ENCODE data around the gene LRIT2.

Gene LRIT2

DNA sequence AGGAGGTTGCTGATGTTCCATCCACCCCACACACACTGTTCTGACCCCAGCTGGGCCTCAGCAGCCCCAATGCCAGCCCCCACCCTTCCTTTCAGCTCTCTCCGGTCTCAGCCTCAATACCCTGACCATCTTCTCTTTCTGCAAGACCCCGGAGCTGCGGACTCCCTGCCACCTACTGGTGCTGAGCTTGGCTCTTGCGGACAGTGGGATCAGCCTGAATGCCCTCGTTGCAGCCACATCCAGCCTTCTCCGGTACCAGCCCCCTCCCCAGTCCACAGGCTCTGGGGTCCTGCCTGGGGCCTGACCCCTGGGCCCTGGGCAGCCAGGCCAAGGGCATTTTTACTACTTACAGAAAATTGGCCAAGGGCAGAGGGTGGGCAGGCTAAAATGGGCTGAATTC, 22.2 kb upstream of the LRIT2 start:
- DNase-seq (ENCODE audit: low read depth, low spot score) = no peak
- Histone ChIP-seq H3K27ac (no peak overlapping the region), H3K4me3 (no peak overlapping the region), H3K36me3 (ENCODE audit: insufficient read depth, low read length) (no peaks in the 10 kb centered on the region), H3K9me3 (ENCODE audit: low read depth, low read length) (no peaks in the 10 kb centered on the region), H3K9ac (ENCODE audit: insufficient read length) (no peak overlapping the region)
- TF ChIP-seq POLR2AphosphoS5 (IDR thresholded peaks at IDR 0.05; ENCODE audit: borderline replicate concordance, low read depth, low read length) (no peak), EZH2 (IDR thresholded peaks at IDR 0.05) (no peak), FOXP2 (optimal IDR thresholded peaks at IDR 0.05; ENCODE audit: control extremely low read depth, extremely low read length, insufficient read depth) (no peak)

DNA sequence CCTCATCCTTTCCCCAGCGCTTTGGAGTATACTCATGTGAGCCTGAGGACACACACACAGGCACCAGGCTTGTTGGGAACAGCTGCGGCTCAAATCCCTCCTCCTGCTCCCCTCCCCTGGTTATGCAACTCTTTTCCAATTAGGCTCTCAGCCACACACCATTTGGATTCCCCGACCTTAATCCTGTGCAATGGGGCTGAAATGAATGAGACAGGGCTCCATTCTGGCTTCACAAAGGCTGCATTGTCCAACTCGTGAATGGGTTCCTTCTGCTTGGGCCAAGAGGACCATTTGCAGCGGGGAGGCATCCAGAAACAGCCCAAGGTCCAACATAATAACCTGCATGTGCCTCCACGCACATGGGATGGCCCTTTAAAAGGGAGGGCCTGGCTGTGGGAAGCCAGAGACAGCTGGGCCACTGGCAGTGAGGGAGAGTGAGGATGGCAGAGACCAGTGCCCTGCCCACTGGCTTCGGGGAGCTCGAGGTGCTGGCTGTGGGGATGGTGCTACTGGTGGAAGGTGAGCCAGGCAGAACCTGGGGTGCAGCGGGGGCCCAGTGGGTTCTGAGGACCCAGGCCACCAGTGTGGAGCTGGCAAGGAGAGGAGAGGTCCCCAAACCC, 19.4 kb upstream of the LRIT2 start, which contains the start of gene RGR:
Gene RGR, plus strand, starts transcription at position 403 of the 620 bp plus-strand sequence. Its CDS starts 38 bp downstream, at position 441.
- no peak for DNase-seq (ENCODE audit: low read depth, low spot score)
- H3K4me3 ChIP-seq = no peak within 1 kb of the TSS
- no peak within 1 kb of the TSS for H3K27ac ChIP-seq
- no peaks in the 10 kb centered on the region for H3K36me3 ChIP-seq (ENCODE audit: insufficient read depth, low read length)
- TF ChIP-seq POLR2AphosphoS5 (IDR thresholded peaks at IDR 0.05; ENCODE audit: borderline replicate concordance, low read depth, low read length) (no peak), FOXP2 (optimal IDR thresholded peaks at IDR 0.05; ENCODE audit: control extremely low read depth, extremely low read length, insufficient read depth) (no peak), EZH2 (IDR thresholded peaks at IDR 0.05) (no peak)
- H3K9ac ChIP-seq (ENCODE audit: insufficient read length) = no peak within 1 kb of the TSS
- no peaks in the 10 kb centered on the region for H3K9me3 ChIP-seq (ENCODE audit: low read depth, low read length)

DNA sequence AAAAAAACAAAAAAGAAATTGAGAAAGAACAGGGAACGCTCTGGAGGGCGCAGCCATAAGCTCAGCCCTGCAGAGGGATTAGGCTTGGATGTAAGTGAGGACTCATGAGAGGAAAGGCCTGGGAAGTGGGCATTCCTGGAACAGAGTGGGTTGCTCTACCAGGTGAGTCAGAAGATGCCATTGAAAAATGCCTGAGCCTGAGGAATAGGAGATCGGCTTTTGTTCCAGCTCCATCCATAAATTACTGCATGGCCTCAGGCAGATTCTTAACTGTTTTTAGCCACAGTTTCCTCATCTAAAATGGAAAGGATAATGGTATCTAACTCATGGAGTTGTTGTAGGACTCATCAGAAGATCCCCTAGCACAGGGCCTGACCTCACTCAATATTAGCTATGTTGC, 18.4 kb upstream of the LRIT2 start:
- DNase-seq (ENCODE audit: low read depth, low spot score) = no peak
- Histone ChIP-seq H3K4me3 (no peak overlapping the region), H3K9me3 (ENCODE audit: low read depth, low read length) (no peaks in the 10 kb centered on the region), H3K27ac (no peak overlapping the region), H3K9ac (ENCODE audit: insufficient read length) (no peak overlapping the region), H3K36me3 (ENCODE audit: insufficient read depth, low read length) (no peaks in the 10 kb centered on the region)
- no peak for TF ChIP-seq FOXP2 (optimal IDR thresholded peaks at IDR 0.05; ENCODE audit: control extremely low read depth, extremely low read length, insufficient read depth)
- TF ChIP-seq POLR2AphosphoS5 (IDR thresholded peaks at IDR 0.05; ENCODE audit: borderline replicate concordance, low read depth, low read length) = no peak
- TF ChIP-seq EZH2 (IDR thresholded peaks at IDR 0.05) = no peak

DNA sequence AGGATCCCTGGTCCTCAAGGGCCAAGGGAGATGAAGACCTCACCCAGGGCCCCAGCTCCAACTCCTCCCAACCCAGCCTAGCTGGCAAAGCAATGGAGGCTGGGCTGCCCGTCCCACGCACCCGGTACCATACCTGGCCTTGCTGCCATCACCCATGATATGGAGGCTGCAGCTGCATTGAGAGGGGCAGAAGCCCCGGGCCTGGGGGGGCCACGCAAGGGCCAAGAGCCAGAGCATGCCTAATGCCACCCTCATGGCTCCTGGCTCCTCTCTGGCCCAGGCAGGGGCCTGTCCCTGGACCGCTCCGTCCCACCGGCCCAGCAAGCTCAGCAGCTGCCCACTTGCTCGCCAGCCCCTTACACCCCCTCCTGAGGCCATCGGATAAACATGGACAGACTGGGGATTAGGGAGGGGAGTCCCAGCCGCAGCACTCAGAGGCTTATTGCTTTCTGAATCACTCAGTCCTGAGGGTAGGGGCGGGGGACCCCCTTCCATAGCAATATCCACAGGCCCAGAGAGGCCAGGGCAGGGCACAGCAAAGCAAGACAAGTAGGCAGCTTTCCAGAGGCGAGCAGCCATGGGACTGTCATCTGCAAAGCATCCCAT, 15.9 kb upstream of the LRIT2 start, which contains the start of gene LRIT1:
Gene LRIT1, minus strand, starts transcription at position 362 of the 606 bp plus-strand sequence. Its CDS starts 107 bp downstream, at position 255.
- Histone ChIP-seq H3K36me3 (ENCODE audit: insufficient read depth, low read length) (no peaks in the 10 kb centered on the region), H3K4me3 (no peak within 1 kb of the TSS), H3K27ac (no peak within 1 kb of the TSS), H3K9me3 (ENCODE audit: low read depth, low read length) (no peaks in the 10 kb centered on the region), H3K9ac (ENCODE audit: insufficient read length) (no peak within 1 kb of the TSS)
- no peak for DNase-seq (ENCODE audit: low read depth, low spot score)
- no peak for TF ChIP-seq FOXP2 (optimal IDR thresholded peaks at IDR 0.05; ENCODE audit: control extremely low read depth, extremely low read length, insufficient read depth)
- TF ChIP-seq POLR2AphosphoS5 (IDR thresholded peaks at IDR 0.05; ENCODE audit: borderline replicate concordance, low read depth, low read length) = no peak
- TF ChIP-seq EZH2 (IDR thresholded peaks at IDR 0.05) = no peak

DNA sequence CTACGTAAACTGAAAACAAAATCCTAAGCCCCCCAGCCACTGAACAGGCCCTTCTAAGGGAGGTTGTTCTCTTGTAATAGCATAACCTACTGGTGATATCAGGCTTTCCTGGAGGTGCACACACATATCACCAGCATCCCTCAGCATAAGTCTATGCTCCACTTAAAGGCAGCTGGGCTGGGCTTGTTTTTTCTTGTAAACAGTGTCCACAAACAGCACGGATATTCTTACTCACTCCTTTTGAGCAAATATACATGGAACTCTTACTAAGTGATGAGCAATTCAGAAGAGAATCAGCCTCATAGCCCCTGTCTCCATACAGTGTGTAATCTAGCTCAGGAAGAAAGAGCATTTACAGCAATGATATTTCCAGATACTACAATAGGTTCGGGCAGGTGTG, 13.6 kb upstream of the LRIT2 start:
- DNase-seq (ENCODE audit: low read depth, low spot score) = no peak
- TF ChIP-seq FOXP2 (optimal IDR thresholded peaks at IDR 0.05; ENCODE audit: control extremely low read depth, extremely low read length, insufficient read depth) (no peak), EZH2 (IDR thresholded peaks at IDR 0.05) (no peak), POLR2AphosphoS5 (IDR thresholded peaks at IDR 0.05; ENCODE audit: borderline replicate concordance, low read depth, low read length) (no peak)
- no peak overlapping the region for H3K27ac ChIP-seq
- no peak overlapping the region for H3K4me3 ChIP-seq
- H3K36me3 ChIP-seq (ENCODE audit: insufficient read depth, low read length) = no peaks in the 10 kb centered on the region
- H3K9ac ChIP-seq (ENCODE audit: insufficient read length) = no peak overlapping the region
- no peaks in the 10 kb centered on the region for H3K9me3 ChIP-seq (ENCODE audit: low read depth, low read length)

DNA sequence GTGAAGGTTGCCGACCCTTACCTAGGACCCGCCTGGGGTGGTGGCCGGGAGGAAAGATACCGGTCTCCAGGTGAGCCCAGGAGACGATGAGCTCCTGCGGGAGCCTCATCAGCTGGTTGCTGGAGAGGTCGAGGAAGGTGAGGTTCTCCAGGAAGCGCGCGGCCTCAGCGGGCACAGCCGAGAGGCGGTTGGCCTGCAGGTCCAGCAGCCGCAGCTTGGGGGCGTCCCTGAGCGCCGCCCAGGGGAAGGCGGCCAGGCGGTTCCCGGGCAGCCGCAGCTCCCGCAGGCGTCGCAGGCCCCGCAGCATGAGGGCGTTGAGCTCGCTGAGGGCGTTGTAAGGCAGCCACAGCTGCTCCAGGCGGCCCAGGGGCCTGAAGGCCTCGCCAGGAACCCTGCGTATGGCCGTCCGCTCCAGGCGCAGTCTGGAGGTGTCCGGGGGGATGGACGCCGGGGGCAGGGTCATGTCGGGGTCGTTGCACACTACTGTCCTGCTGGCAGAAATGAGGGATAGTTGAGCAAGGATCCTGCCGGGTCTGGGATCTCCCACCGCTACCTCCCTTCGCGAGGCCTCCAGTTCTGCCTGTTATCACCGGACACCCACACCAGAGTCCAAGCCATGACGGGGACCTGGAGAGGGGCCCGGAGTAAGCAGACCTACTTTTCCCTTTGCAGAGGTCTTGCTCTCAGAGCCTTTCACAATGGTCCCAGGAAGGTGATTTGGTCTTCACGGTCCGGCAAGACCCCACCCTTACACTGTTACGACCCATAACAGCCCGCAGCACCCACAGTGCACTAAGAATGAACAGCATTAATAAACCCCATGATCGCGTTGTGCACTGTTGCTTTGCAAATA, 12.1 kb upstream of the LRIT2 start:
- Histone ChIP-seq H3K9ac (ENCODE audit: insufficient read length) (no peak overlapping the region), H3K9me3 (ENCODE audit: low read depth, low read length) (no peaks in the 10 kb centered on the region), H3K27ac (no peak overlapping the region), H3K36me3 (ENCODE audit: insufficient read depth, low read length) (no peaks in the 10 kb centered on the region), H3K4me3 (no peak overlapping the region)
- DNase-seq (ENCODE audit: low read depth, low spot score) = no peak
- TF ChIP-seq FOXP2 (optimal IDR thresholded peaks at IDR 0.05; ENCODE audit: control extremely low read depth, extremely low read length, insufficient read depth) (no peak), EZH2 (IDR thresholded peaks at IDR 0.05) (no peak), POLR2AphosphoS5 (IDR thresholded peaks at IDR 0.05; ENCODE audit: borderline replicate concordance, low read depth, low read length) (no peak)

DNA sequence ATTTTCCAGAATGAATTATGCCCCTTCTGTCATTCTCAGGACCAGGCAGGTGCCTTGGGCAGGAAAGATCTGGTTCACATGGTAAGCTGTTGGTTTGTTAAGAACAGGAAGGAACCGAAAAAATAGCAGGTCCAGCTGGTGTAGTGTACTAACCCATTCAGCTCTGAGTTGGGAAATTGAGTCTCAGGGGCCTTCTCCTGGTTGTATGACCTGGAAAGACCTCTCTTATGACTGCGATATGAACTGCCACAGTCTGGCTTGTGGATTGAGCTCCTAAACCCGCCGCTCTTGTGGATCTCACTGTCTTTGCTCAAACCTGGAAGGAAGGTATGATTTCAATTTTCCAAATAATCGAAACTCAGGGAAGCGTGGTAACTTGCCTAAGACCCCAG, 11.5 kb upstream of the LRIT2 start:
- no peak for DNase-seq (ENCODE audit: low read depth, low spot score)
- Histone ChIP-seq H3K36me3 (ENCODE audit: insufficient read depth, low read length) (no peaks in the 10 kb centered on the region), H3K9me3 (ENCODE audit: low read depth, low read length) (no peaks in the 10 kb centered on the region), H3K9ac (ENCODE audit: insufficient read length) (no peak overlapping the region), H3K4me3 (no peak overlapping the region), H3K27ac (no peak overlapping the region)
- TF ChIP-seq FOXP2 (optimal IDR thresholded peaks at IDR 0.05; ENCODE audit: control extremely low read depth, extremely low read length, insufficient read depth) = no peak

DNA sequence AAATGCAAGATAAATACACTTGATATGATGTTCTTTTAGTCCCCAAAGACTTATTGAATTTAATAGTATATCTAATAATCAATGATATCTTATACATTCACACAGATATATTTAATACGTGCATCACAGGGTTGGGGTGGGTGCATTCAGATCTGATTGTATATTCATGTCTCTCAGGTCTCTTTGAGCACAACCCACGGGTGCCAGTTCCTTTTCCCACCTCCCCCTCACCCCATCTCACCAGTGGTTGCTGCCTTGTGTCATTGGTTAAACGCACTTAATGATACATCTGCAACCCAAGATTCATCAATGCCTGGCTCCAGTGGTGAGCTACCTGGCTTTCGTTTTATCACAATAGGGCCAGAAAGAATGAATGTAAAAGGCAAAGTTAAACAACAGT, 9.8 kb upstream of the LRIT2 start:
- H3K27ac ChIP-seq = no peak overlapping the region
- no peak overlapping the region for H3K4me3 ChIP-seq
- TF ChIP-seq EZH2 (IDR thresholded peaks at IDR 0.05) = no peak
- H3K9ac ChIP-seq (ENCODE audit: insufficient read length) = no peak overlapping the region
- no peaks in the 10 kb centered on the region for H3K9me3 ChIP-seq (ENCODE audit: low read depth, low read length)
- no peaks in the 10 kb centered on the region for H3K36me3 ChIP-seq (ENCODE audit: insufficient read depth, low read length)
- DNase-seq (ENCODE audit: low read depth, low spot score) = no peak

All from SK-N-MC (cell line).